NB4 (cell line): ENCODE results near the gene LZTS3.

Experiments
- DNase-seq: peaks from one replicate; pipeline ENCODE4 v3.0.0; 2010; ENCODE audit warnings: low read depth
- H3K4me3 ChIP-seq: one replicate; pipeline ENCODE4 v1.5.1; 2011; ENCODE audit warnings: mild to moderate bottlenecking, low read depth, low read length, moderate library complexity
- CTCF ChIP-seq: IDR thresholded peaks from one replicate; pipeline ENCODE4 v1.5.1; 2012; ENCODE audit warnings: low read depth, low read length
- MAX ChIP-seq: IDR thresholded peaks from 2 replicates; pipeline ENCODE4 v1.6.1; 2011; ENCODE audit warnings: low read depth, low read length
- POLR2A ChIP-seq: IDR thresholded peaks from 2 replicates; pipeline ENCODE4 v1.6.1; 2011; ENCODE audit warnings: mild to moderate bottlenecking; ENCODE audit not compliant: insufficient read length; ENCODE audit errors: extremely low read depth

LZTS3 gene

GRCh38 chr20:3115190-3116107, 57.9 kb downstream of the LZTS3 start:
- no peak overlapping the region for H3K4me3 ChIP-seq
- DNase-seq = peak; percentile 52
- TF ChIP-seq POLR2A = no peak
- TF ChIP-seq CTCF = peak; percentile 82
- peak; percentile 71 for TF ChIP-seq MAX
